Mesenchymal stem cell (in vitro differentiated cells and primary cell): ENCODE data around the gene MGA.

Source experiments
- DNase-seq: peaks from one replicate; pipeline ENCODE4 v3.0.0-alpha.2; 2013
- H2AFZ ChIP-seq: one replicate; pipeline ENCODE4 v1.6.1; 2013; ENCODE audit warnings: low read depth, mild to moderate bottlenecking, control low read depth, inconsistent platforms, low read length, moderate library complexity
- H2AK5ac ChIP-seq: 2 replicates; pipeline ENCODE4 v1.6.1; 2013; ENCODE audit warnings: low read length, moderate library complexity, mild to moderate bottlenecking, inconsistent platforms; ENCODE audit not compliant: severe bottlenecking
- H2BK120ac ChIP-seq: one replicate; pipeline ENCODE4 v1.6.1; 2013; ENCODE audit warnings: low read depth, mild to moderate bottlenecking, inconsistent platforms, low read length, moderate library complexity
- H2BK12ac ChIP-seq, 2 experiments: one replicate each; pipeline ENCODE4 v1.6.1; 2013; ENCODE audit warnings: inconsistent platforms in 2 of 2, low read length in 2 of 2, mild to moderate bottlenecking in 2 of 2, moderate library complexity in 2 of 2, control low read depth in 1 of 2
- H2BK15ac ChIP-seq: one replicate; pipeline ENCODE4 v1.6.1; 2013; ENCODE audit warnings: mild to moderate bottlenecking, low read depth, inconsistent platforms; ENCODE audit not compliant: poor library complexity, severe bottlenecking
- H2BK5ac ChIP-seq: 2 replicates; pipeline ENCODE4 v1.6.1; 2013; ENCODE audit warnings: low read depth, mild to moderate bottlenecking, low read length, control low read depth, inconsistent platforms; ENCODE audit not compliant: poor library complexity, severe bottlenecking
- H3K14ac ChIP-seq, 2 experiments: one replicate each; pipeline ENCODE4 v1.6.1; 2013; ENCODE audit warnings: inconsistent platforms in 2 of 2, low read length in 2 of 2, control low read depth in 1 of 2, mild to moderate bottlenecking in 1 of 2, moderate library complexity in 1 of 2
- H3K18ac ChIP-seq, 2 experiments: one replicate each; pipeline ENCODE4 v1.6.1; 2013; ENCODE audit warnings: inconsistent platforms in 2 of 2, low read length in 2 of 2, control low read depth in 1 of 2, low read depth in 1 of 2, mild to moderate bottlenecking in 1 of 2
- H3K23ac ChIP-seq, 2 experiments: one replicate each; pipeline ENCODE4 v1.6.1; 2013; ENCODE audit warnings: inconsistent platforms in 2 of 2, low read length in 2 of 2, mild to moderate bottlenecking in 2 of 2, moderate library complexity in 2 of 2, control low read depth in 1 of 2
- H3K27ac ChIP-seq: 2 replicates; pipeline ENCODE4 v1.5.1; 2013; ENCODE audit warnings: mild to moderate bottlenecking, moderate library complexity, low read length, control low read depth, inconsistent platforms; ENCODE audit not compliant: poor library complexity, severe bottlenecking
- H3K27me3 ChIP-seq, 2 experiments: 2 replicates each; pipeline versions ENCODE4 v1.6.1 to v1.7.0; 2013; ENCODE audit warnings: low read length in 2 of 2, mild to moderate bottlenecking in 2 of 2, moderate library complexity in 2 of 2, control low read depth in 1 of 2, inconsistent platforms in 1 of 2; ENCODE audit not compliant: control insufficient read depth in 1 of 2, insufficient read depth in 1 of 2
- H3K36me3 ChIP-seq, 2 experiments: 2 replicates each; pipeline versions ENCODE4 v1.6.1 to v1.7.0; 2013; ENCODE audit warnings: low read length in 2 of 2, control low read depth in 1 of 2, inconsistent platforms in 1 of 2, low read depth in 1 of 2, mild to moderate bottlenecking in 1 of 2; ENCODE audit not compliant: insufficient read depth in 2 of 2, control insufficient read depth in 1 of 2
- H3K4ac ChIP-seq, 2 experiments: one replicate each; pipeline ENCODE4 v1.6.1; 2013; ENCODE audit warnings: inconsistent platforms in 2 of 2, low read length in 2 of 2, mild to moderate bottlenecking in 2 of 2, moderate library complexity in 2 of 2, control low read depth in 1 of 2, low read depth in 1 of 2
- H3K4me1 ChIP-seq: 2 replicates; pipeline ENCODE4 v1.6.1; 2013; ENCODE audit warnings: low read depth, low read length, control low read depth; ENCODE audit not compliant: control insufficient read depth, insufficient read depth
- H3K4me2 ChIP-seq: 2 replicates; pipeline ENCODE4 v1.6.1; 2013; ENCODE audit warnings: low read length, mild to moderate bottlenecking, inconsistent platforms; ENCODE audit not compliant: poor library complexity, severe bottlenecking
- H3K4me3 ChIP-seq, 2 experiments: 2 replicates each; pipeline versions ENCODE4 v1.5.1 to v1.7.0; 2013; ENCODE audit warnings: low read length in 2 of 2, mild to moderate bottlenecking in 2 of 2, control low read depth in 1 of 2, low read depth in 1 of 2; ENCODE audit not compliant: insufficient read depth in 1 of 2
- H3K79me1 ChIP-seq: replicated peaks from 2 replicates; pipeline ENCODE4 v1.6.1; 2013; ENCODE audit warnings: mild to moderate bottlenecking, control low read depth, low read length, inconsistent platforms; ENCODE audit not compliant: poor library complexity, severe bottlenecking
- H3K9ac ChIP-seq: 2 replicates; pipeline ENCODE4 v1.7.0; 2013; ENCODE audit warnings: mild to moderate bottlenecking, low read length, moderate library complexity
- H3K9me3 ChIP-seq: 2 replicates; pipeline ENCODE4 v1.7.0; 2013; ENCODE audit warnings: mild to moderate bottlenecking, low read length; ENCODE audit not compliant: control insufficient read depth
- H4K8ac ChIP-seq: one replicate; pipeline ENCODE4 v1.6.1; 2013; ENCODE audit warnings: inconsistent platforms, mild to moderate bottlenecking, low read length, moderate library complexity
- H4K91ac ChIP-seq: one replicate; pipeline ENCODE4 v1.6.1; 2013; ENCODE audit warnings: mild to moderate bottlenecking, low read length, inconsistent platforms
- WGBS: methylation state at CpG from one replicate; pipeline ENCODE4 v1.1.7; 2013; ENCODE audit warnings: mixed read lengths; 5-methylcytosine and 5-hydroxymethylcytosine counted together

Gene MGA

DNA sequence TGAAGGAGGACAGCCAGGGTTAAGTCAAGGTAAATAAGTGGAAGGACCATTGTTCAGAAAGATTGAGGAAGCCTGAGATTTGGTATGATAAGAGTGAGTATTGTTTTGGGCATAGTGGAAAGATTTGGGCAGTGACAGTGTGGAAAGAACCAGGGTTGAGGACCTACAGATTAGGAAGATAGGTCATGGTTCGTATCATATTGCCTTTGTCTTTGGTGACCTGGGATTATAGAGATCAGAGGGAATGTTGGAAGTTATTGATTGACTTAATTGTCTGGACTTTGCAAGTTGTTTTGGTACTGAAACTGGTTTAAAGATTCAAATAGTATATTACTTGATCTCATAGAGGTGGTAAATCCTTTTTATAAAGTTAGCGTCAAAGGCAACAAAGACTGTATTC, 23.1 kb upstream of the MGA start:
- H2AK5ac ChIP-seq: no peak overlapping the region
- H3K36me3 ChIP-seq: no peaks in the 10 kb centered on the region
- H3K4me1 ChIP-seq: no peaks in the 10 kb centered on the region
- H3K4me3 ChIP-seq: no peak overlapping the region
- H3K4me2 ChIP-seq: no peak overlapping the region
- no peak overlapping the region for H3K14ac ChIP-seq
- no peak overlapping the region for H2AFZ ChIP-seq
- no peak overlapping the region for H3K9ac ChIP-seq
- 83% methylated on average over 2 of the region's 2 CpGs for WGBS
- no peaks in the 10 kb centered on the region for H3K9me3 ChIP-seq
- no peak overlapping the region for H4K91ac ChIP-seq
- H2BK12ac ChIP-seq: no peak overlapping the region
- no peak overlapping the region for H2BK120ac ChIP-seq
- no peak overlapping the region for H3K4ac ChIP-seq
- H2BK15ac ChIP-seq: no peak overlapping the region
- H3K18ac ChIP-seq: no peak overlapping the region
- no peak overlapping the region for H4K8ac ChIP-seq
- H3K23ac ChIP-seq: no peak overlapping the region
- H3K27ac ChIP-seq: no peak overlapping the region
- H3K79me1 ChIP-seq: peaks cover 18% of the 10 kb centered on the region
- no peak overlapping the region for H2BK5ac ChIP-seq
- no peak for DNase-seq
- H3K27me3 ChIP-seq: no peaks in the 10 kb centered on the region

DNA sequence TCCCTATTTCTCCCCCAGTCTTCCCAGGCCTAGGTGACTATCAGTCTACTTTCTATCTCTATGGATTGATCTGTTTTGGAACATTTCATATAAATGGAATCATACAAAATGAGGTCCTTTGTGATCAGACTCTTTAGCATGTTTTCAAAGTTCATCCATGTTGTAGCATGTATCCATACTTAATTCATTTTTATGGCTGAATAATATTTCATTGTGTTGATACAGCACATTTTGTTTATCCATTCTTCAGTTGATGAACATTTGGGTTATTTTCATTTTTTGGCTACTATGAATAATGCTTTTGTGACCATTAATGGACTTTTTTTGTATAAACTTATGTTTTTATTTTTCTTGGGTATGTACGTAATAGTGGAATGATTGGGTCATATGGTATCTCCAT, 19.2 kb upstream of the MGA start:
- Histone ChIP-seq H3K4ac (no peak overlapping the region), H4K91ac (no peak overlapping the region), H3K4me3 (no peak overlapping the region), H2BK120ac (no peak overlapping the region), H3K4me1 (no peaks in the 10 kb centered on the region), H3K36me3 (no peaks in the 10 kb centered on the region), H2BK12ac (no peak overlapping the region), H3K14ac (no peak overlapping the region), H4K8ac (no peak overlapping the region), H3K18ac (no peak overlapping the region), H2AFZ (no peak overlapping the region), H3K9me3 (no peaks in the 10 kb centered on the region), H3K27me3 (no peaks in the 10 kb centered on the region), H2AK5ac (no peak overlapping the region), H3K27ac (no peak overlapping the region), H3K23ac (no peak overlapping the region), H3K4me2 (no peak overlapping the region), H2BK5ac (no peak overlapping the region), H2BK15ac (no peak overlapping the region), H3K9ac (no peak overlapping the region), H3K79me1 (peaks cover 14% of the 10 kb centered on the region)
- DNase-seq: no peak
- WGBS: no CpG with 5 or more reads among the region's 1 CpG

DNA sequence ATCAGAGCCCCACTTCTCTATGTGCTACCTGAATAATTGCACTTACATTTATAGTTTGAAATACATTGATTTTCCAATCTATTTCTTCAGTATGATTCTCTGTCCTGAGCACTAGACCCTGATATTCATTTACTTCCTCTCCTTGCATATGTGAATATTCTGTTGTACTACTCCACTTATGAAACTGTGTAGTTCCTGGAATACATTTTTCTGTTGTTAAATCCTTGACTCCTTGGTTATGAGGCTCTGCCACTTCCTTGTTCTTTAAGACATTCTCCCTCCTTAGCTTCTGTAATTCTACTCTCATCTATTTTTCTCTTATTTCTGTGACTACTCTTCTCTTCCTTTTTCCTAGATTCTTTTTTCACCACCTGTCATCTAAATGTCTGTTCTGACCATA, 12.9 kb upstream of the MGA start:
- Histone ChIP-seq H4K91ac (no peak overlapping the region), H3K23ac (no peak overlapping the region), H3K4me2 (no peak overlapping the region), H2BK12ac (no peak overlapping the region), H3K27me3 (no peaks in the 10 kb centered on the region), H2AK5ac (no peak overlapping the region), H3K4ac (no peak overlapping the region), H3K79me1 (peaks cover 7% of the 10 kb centered on the region), H4K8ac (no peak overlapping the region), H3K9me3 (peaks cover 4% of the 10 kb centered on the region), H3K14ac (no peak overlapping the region), H3K9ac (no peak overlapping the region), H3K4me3 (no peak overlapping the region), H2BK5ac (no peak overlapping the region), H2BK15ac (no peak overlapping the region), H3K27ac (no peak overlapping the region), H2BK120ac (no peak overlapping the region), H3K4me1 (peaks cover 2% of the 10 kb centered on the region), H2AFZ (no peak overlapping the region), H3K18ac (no peak overlapping the region), H3K36me3 (no peaks in the 10 kb centered on the region)
- no peak for DNase-seq

DNA sequence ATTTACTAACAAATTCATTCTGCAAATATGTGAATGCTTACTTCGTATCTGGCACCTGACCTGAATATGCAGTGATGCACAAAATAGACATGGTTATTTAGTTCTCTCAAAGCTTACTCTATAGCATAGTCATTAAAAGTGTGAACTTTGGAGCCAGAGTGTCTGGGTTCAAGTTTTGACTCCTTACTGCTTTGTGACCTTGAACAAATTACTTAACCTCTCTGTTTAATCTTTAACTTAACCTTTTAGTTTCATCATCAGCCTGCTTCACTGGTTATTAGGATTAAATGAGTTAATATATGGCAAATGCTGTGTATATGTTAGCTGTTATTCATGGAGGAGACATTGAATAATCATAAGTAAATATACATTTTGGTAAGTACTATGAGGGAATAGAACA, 12.1 kb upstream of the MGA start:
- Histone ChIP-seq H3K9ac (no peak overlapping the region), H3K27me3 (no peaks in the 10 kb centered on the region), H2BK5ac (no peak overlapping the region), H4K8ac (no peak overlapping the region), H2BK12ac (no peak overlapping the region), H3K4me3 (no peak overlapping the region), H4K91ac (no peak overlapping the region), H2AFZ (no peak overlapping the region), H3K23ac (no peak overlapping the region), H3K79me1 (peaks cover 7% of the 10 kb centered on the region), H3K4me2 (no peak overlapping the region), H3K18ac (no peak overlapping the region), H3K4me1 (peaks cover 2% of the 10 kb centered on the region), H3K9me3 (peaks cover 4% of the 10 kb centered on the region), H2BK120ac (no peak overlapping the region), H3K14ac (no peak overlapping the region), H3K36me3 (no peaks in the 10 kb centered on the region), H2BK15ac (no peak overlapping the region), H2AK5ac (no peak overlapping the region), H3K27ac (no peak overlapping the region), H3K4ac (no peak overlapping the region)
- DNase-seq: no peak
- WGBS: no CpG with 5 or more reads among the region's 1 CpG
